ENCODE measurements around the gene GCNT1.
"Not testable (repeated sequence)": the region's sequence is repeated elsewhere in the genome, so short reads cannot be mapped to it uniquely, and the experiment has no call there.

GCNT1 gene

GRCh38 chr9:76444322-76444929 lies 14.6 kb upstream of the GCNT1 start:
- DNase-seq = no peak

GRCh38 chr9:76445976-76446375 lies 13.0 kb upstream of the GCNT1 start:
- DNase-seq = no peak

GRCh38 chr9:76448501-76448900 lies 10.5 kb upstream of the GCNT1 start:
- DNase-seq = peak; percentile 52

- no peak for DNase-seq
These were observed 7.7 kb upstream of the GCNT1 start for GRCh38 chr9:76451234-76451633.

- no peak for DNase-seq
These were observed 6.1 kb upstream of the GCNT1 start for GRCh38 chr9:76452839-76453238.

GRCh38 chr9:76453785-76454184 lies 5.2 kb upstream of the GCNT1 start:
- peak; percentile 50 for DNase-seq

- DNase-seq = peak; percentile 72
These were observed 4.7 kb upstream of the GCNT1 start for GRCh38 chr9:76454311-76454710.

- peak; percentile 98 for DNase-seq
These were observed 2.6 kb upstream of the GCNT1 start for GRCh38 chr9:76456202-76456926.

- peak; percentile 63 for DNase-seq
These were observed 983 bp downstream of the GCNT1 start for GRCh38 chr9:76459694-76460635.

GRCh38 chr9:76462126-76462525 lies 3.1 kb downstream of the GCNT1 start:
- DNase-seq = no peak

GRCh38 chr9:76463211-76463610 lies 4.2 kb downstream of the GCNT1 start:
- DNase-seq = no peak

- no peak for DNase-seq
These were observed 5.7 kb downstream of the GCNT1 start for GRCh38 chr9:76464706-76465105.

- DNase-seq = no peak
These were observed 6.7 kb downstream of the GCNT1 start for GRCh38 chr9:76465442-76466298.

GRCh38 chr9:76466299-76466605 lies 7.3 kb downstream of the GCNT1 start:
- no peak for DNase-seq

GRCh38 chr9:76474419-76474818 lies 15.4 kb downstream of the GCNT1 start:
- no peak for DNase-seq

- DNase-seq = no peak
These were observed 16.7 kb downstream of the GCNT1 start for GRCh38 chr9:76475686-76476085.

GRCh38 chr9:76477818-76478217 lies 18.8 kb downstream of the GCNT1 start:
- not testable (repeated sequence) for DNase-seq

- no peak for DNase-seq
These were observed 19.2 kb downstream of the GCNT1 start for GRCh38 chr9:76478226-76478625.

- DNase-seq = not testable (repeated sequence)
These were observed 20.4 kb downstream of the GCNT1 start for GRCh38 chr9:76479337-76479736.

GRCh38 chr9:76486151-76486550 lies 27.2 kb downstream of the GCNT1 start:
- no peak for DNase-seq

- DNase-seq = peak; percentile 71
These were observed 31.4 kb downstream of the GCNT1 start for GRCh38 chr9:76490249-76490990.

GRCh38 chr9:76491056-76491455 lies 32.1 kb downstream of the GCNT1 start:
- DNase-seq = peak; percentile 29
